ES-I3 (cell line): Measurements from ENCODE around the gene IFNAR1.

Experiments used
- H3K36me3 ChIP-seq: 2 replicates; pipeline ENCODE4 v1.6.1; 2013; ENCODE audit warnings: mild to moderate bottlenecking, low read length, control low read depth, moderate library complexity; ENCODE audit not compliant: insufficient read depth
- H3K4me1 ChIP-seq: 2 replicates; pipeline ENCODE4 v1.6.1; 2013; ENCODE audit warnings: mild to moderate bottlenecking, control low read depth, low read length; ENCODE audit not compliant: insufficient read depth
- H3K9ac ChIP-seq: 2 replicates; pipeline ENCODE4 v1.6.1; 2013; ENCODE audit warnings: low read depth, mild to moderate bottlenecking, low read length, moderate library complexity
- H3K9me3 ChIP-seq: 2 replicates; pipeline ENCODE4 v1.6.1; 2013; ENCODE audit warnings: mild to moderate bottlenecking, low read length, moderate library complexity; ENCODE audit not compliant: control insufficient read depth, insufficient read depth

IFNAR1 gene

GRCh38 chr21:33398361-33398760 is 73.6 kb downstream of the IFNAR1 start:
- no peaks in the 10 kb centered on the region; the same call in 1 of the 2 replicates for H3K4me1 ChIP-seq
- H3K9me3 ChIP-seq, result no peaks in the 10 kb centered on the region
- no peaks in the 10 kb centered on the region for H3K36me3 ChIP-seq
- H3K9ac ChIP-seq, result no peak overlapping the region

GRCh38 chr21:33401630-33401992 is 76.8 kb downstream of the IFNAR1 start:
- Histone ChIP-seq H3K36me3 (no peaks in the 10 kb centered on the region), H3K9me3 (no peaks in the 10 kb centered on the region), H3K4me1 (peaks cover 5% of the 10 kb centered on the region), H3K9ac (no peak overlapping the region)

- no peaks in the 10 kb centered on the region for H3K36me3 ChIP-seq
- H3K4me1 ChIP-seq, result peaks cover 5% of the 10 kb centered on the region
- no peaks in the 10 kb centered on the region for H3K9me3 ChIP-seq
- peak overlapping the region; percentile 80 for H3K9ac ChIP-seq
Observed at GRCh38 chr21:33402001-33402979, 77.5 kb downstream of the IFNAR1 start.

GRCh38 chr21:33403128-33403785 is 78.5 kb downstream of the IFNAR1 start, which contains the start of gene IFNGR2:
Gene IFNGR2, plus strand, starts transcription at chr21:33403413. Its CDS starts 131 bp downstream, at chr21:33403544.
- H3K9me3 ChIP-seq, result no peaks in the 10 kb centered on the region
- H3K9ac ChIP-seq, result peak within 1 kb of the TSS; percentile 80
- peaks cover 5% of the 10 kb centered on the region for H3K4me1 ChIP-seq
- no peaks in the 10 kb centered on the region for H3K36me3 ChIP-seq

- H3K9ac ChIP-seq, result peak overlapping the region; percentile 80
- no peaks in the 10 kb centered on the region for H3K9me3 ChIP-seq
- H3K36me3 ChIP-seq, result no peaks in the 10 kb centered on the region
- H3K4me1 ChIP-seq, result peaks cover 5% of the 10 kb centered on the region
Observed at GRCh38 chr21:33403786-33404585, 79.2 kb downstream of the IFNAR1 start.

GRCh38 chr21:33406493-33406892 is 81.7 kb downstream of the IFNAR1 start:
- Histone ChIP-seq H3K9me3 (no peaks in the 10 kb centered on the region), H3K4me1 (peaks cover 5% of the 10 kb centered on the region), H3K36me3 (no peaks in the 10 kb centered on the region), H3K9ac (no peak overlapping the region)
